GM21528 (cell line): ENCODE measurements around the gene CLTRN.
"Not testable (repeated sequence)": the region's sequence is repeated elsewhere in the genome, so short reads cannot be mapped to it uniquely, and the experiment has no call there.

Source experiments
- ATAC-seq: cut with Tn5 transposase; IDR thresholded peaks from one replicate; pipeline ENCODE4 v1.9.1; 2021; ENCODE audit warnings: mild to moderate bottlenecking, moderate library complexity; ENCODE audit not compliant: unreplicated experiment, low FRiP score

Gene CLTRN

GRCh38 chrX:15654804-15655203 lies 9.8 kb downstream of the CLTRN start:
- ATAC-seq, result not testable (repeated sequence)

- ATAC-seq, result no peak
These were observed 10.6 kb downstream of the CLTRN start for GRCh38 chrX:15653961-15654360.

GRCh38 chrX:15647510-15647909 lies 17.1 kb downstream of the CLTRN start:
- not testable (repeated sequence) for ATAC-seq

- ATAC-seq, result no peak
These were observed 18.1 kb downstream of the CLTRN start for GRCh38 chrX:15646543-15646942.

GRCh38 chrX:15646031-15646430 lies 18.6 kb downstream of the CLTRN start:
- no peak for ATAC-seq

GRCh38 chrX:15645266-15645665 lies 19.3 kb downstream of the CLTRN start:
- no peak for ATAC-seq

GRCh38 chrX:15644560-15644872 lies 20.1 kb downstream of the CLTRN start:
- no peak for ATAC-seq

GRCh38 chrX:15643786-15644559 lies 20.6 kb downstream of the CLTRN start:
- ATAC-seq, result no peak

GRCh38 chrX:15631637-15632036 lies 33.0 kb downstream of the CLTRN start:
- no peak for ATAC-seq

- ATAC-seq, result no peak
These were observed 41.6 kb downstream of the CLTRN start for GRCh38 chrX:15623054-15623453.

- ATAC-seq, result no peak
These were observed 45.4 kb downstream of the CLTRN start for GRCh38 chrX:15619053-15619755.

- no peak for ATAC-seq
These were observed 47.5 kb downstream of the CLTRN start for GRCh38 chrX:15617111-15617510.

GRCh38 chrX:15616531-15616930 lies 48.1 kb downstream of the CLTRN start:
- ATAC-seq, result no peak

- no peak for ATAC-seq
These were observed 57.5 kb downstream of the CLTRN start for GRCh38 chrX:15607067-15607466.

GRCh38 chrX:15606136-15606535 lies 58.5 kb downstream of the CLTRN start:
- ATAC-seq, result no peak

- ATAC-seq, result no peak
These were observed 59.4 kb downstream of the CLTRN start for GRCh38 chrX:15605226-15605625.

- no peak for ATAC-seq
These were observed 61.8 kb downstream of the CLTRN start for GRCh38 chrX:15602761-15603160.

- ATAC-seq, result no peak
These were observed 62.7 kb downstream of the CLTRN start for GRCh38 chrX:15601932-15602331.

GRCh38 chrX:15600745-15601144 lies 63.9 kb downstream of the CLTRN start, which contains the start of gene ACE2:
Gene ACE2, minus strand, starts transcription at chrX:15600960. Its CDS starts 49 bp downstream, at chrX:15600911.
- ATAC-seq, result no peak

GRCh38 chrX:15600049-15600448 lies 64.6 kb downstream of the CLTRN start:
- ATAC-seq, result no peak

GRCh38 chrX:15599461-15599860 lies 65.1 kb downstream of the CLTRN start:
- ATAC-seq, result no peak

GRCh38 chrX:15598026-15598425 lies 66.6 kb downstream of the CLTRN start:
- no peak for ATAC-seq
